Mucosa of descending colon (tissue), 3 donors: ENCODE results near the gene HECTD1. TPM values are rescaled to one million over a fixed set of nuclear protein-coding genes. Genes with fewer than 3 reads are reported as not detected.
"Not testable (repeated sequence)": the region's sequence is repeated elsewhere in the genome, so short reads cannot be mapped to it uniquely, and the experiment has no call there.

Experiments used
- ATAC-seq: fragments of 200-7000 bp; cut with Tn5 transposase; one replicate; pipeline ENCODE4 v1.9.1; 2020; ENCODE audit warnings: mild to moderate bottlenecking, moderate library complexity
- DNase-seq, 3 donors: peaks; one replicate each; pipeline ENCODE4 v3.0.0-alpha.2; 2020
- H3K36me3 ChIP-seq: fragments of 200-600 bp; one replicate; pipeline ENCODE4 v1.8.0; 2021; ENCODE audit warnings: low read depth, mild to moderate bottlenecking
- H3K4me1 ChIP-seq: fragments of 200-600 bp; one replicate; pipeline ENCODE4 v1.8.0; 2021; ENCODE audit warnings: low read depth, mild to moderate bottlenecking
- H3K4me3 ChIP-seq: fragments of 200-600 bp; one replicate; pipeline ENCODE4 v1.8.0; 2021; ENCODE audit warnings: mild to moderate bottlenecking
- H3K9me3 ChIP-seq: fragments of 200-600 bp; one replicate; pipeline ENCODE4 v1.8.0; 2021; ENCODE audit warnings: mild to moderate bottlenecking
- CTCF ChIP-seq: fragments of 200-600 bp; IDR thresholded peaks from one replicate; pipeline ENCODE4 v1.8.0; 2022; ENCODE audit warnings: antibody characterized with exemption, mild to moderate bottlenecking
- intact Hi-C, 2 donors: fragments of 100-400 bp; cut with DNase I in 1 of 2; cut with micrococcal nuclease in 1 of 2; formaldehyde crosslinking; loops; one replicate each; pipeline versions ENCODE4 v1.11.0 to v1.11.1; 2022; cut with DNase I, micrococcal nuclease
- total RNA-seq, 3 donors: library from RNA; stranded (reverse); fragmentation: NEBNext Ultra II Directional in 2 of 3; extraction: Animal tissue kit (Norgen Biotek cat#: 25700) in 2 of 3; gene quantifications; one replicate each; pipeline versions ENCODE4 v1.2.1 to v1.2.4, GENCODE V29; 2021 to 2023
- donor health status: DM: no; HTN: no; CAD: no; lungs with moderate emphysema.
- donor health status: DM: no; HTN: no; CAD: no.
- donor health status: DM: no; HTN: yes; CAD: no.

Gene HECTD1
- total RNA-seq, 3 donors from 2014 or later, result 124 to 160 (median 140) TPM

GRCh38 chr14:31090883-31091764 is 116.5 kb downstream of the HECTD1 start:
- ATAC-seq (peak; percentile 97), DNase-seq (peak in 1 of 3 donors; percentile 48)
- no peak overlapping the region for H3K4me3 ChIP-seq
- no peak for TF ChIP-seq CTCF
- peaks cover 5% of the 10 kb centered on the region for H3K4me1 ChIP-seq
- H3K36me3 ChIP-seq, result no peaks in the 10 kb centered on the region
- H3K9me3 ChIP-seq, result no peaks in the 10 kb centered on the region
- intact Hi-C loops, result no loop called here

GRCh38 chr14:31086466-31086865 is 121.1 kb downstream of the HECTD1 start:
- intact Hi-C loops, result loop anchor here in 1 of 2 donors (10.0 kb wide), 1 partner anchor 102 kb away; no protein-coding TSS in a partner anchor

GRCh38 chr14:31085027-31085426 is 122.6 kb downstream of the HECTD1 start:
- intact Hi-C loops, result loop anchor here in 1 of 2 donors (10.0 kb wide), 1 partner anchor 100 kb away; no protein-coding TSS in a partner anchor
- peak in 1 of 3 donors; percentile 7 for DNase-seq
- no peak for TF ChIP-seq CTCF
- Histone ChIP-seq H3K4me3 (no peak overlapping the region), H3K36me3 (no peaks in the 10 kb centered on the region), H3K9me3 (no peaks in the 10 kb centered on the region), H3K4me1 (peaks cover under 1% of the 10 kb centered on the region)
- ATAC-seq, result no peak

More at GRCh38 chr14:31086466-31086865, 121.1 kb downstream of the HECTD1 start:
- H3K9me3 ChIP-seq, ATAC-seq, H3K36me3 ChIP-seq, H3K4me1 ChIP-seq, H3K4me3 ChIP-seq: not testable (repeated sequence)
- peak in 2 of 3 donors; percentile 49 to 59 for DNase-seq

- H3K4me1 ChIP-seq, result peaks cover 2% of the 10 kb centered on the region
- H3K9me3 ChIP-seq, result no peaks in the 10 kb centered on the region
- no peak overlapping the region for H3K4me3 ChIP-seq
- ATAC-seq (no peak), DNase-seq (peak in 1 of 3 donors; percentile 12)
- H3K36me3 ChIP-seq, result no peaks in the 10 kb centered on the region
- intact Hi-C loops, result loop anchor here (5.0 to 10.0 kb wide), 2 partner anchors 100 to 107 kb away; no protein-coding TSS in a partner anchor
- TF ChIP-seq CTCF, result no peak
Observed at GRCh38 chr14:31084385-31084784, 123.2 kb downstream of the HECTD1 start.

GRCh38 chr14:31083781-31084180 is 123.8 kb downstream of the HECTD1 start:
- Histone ChIP-seq H3K36me3 (no peaks in the 10 kb centered on the region), H3K9me3 (no peaks in the 10 kb centered on the region), H3K4me1 (peaks cover 2% of the 10 kb centered on the region), H3K4me3 (no peak overlapping the region)
- intact Hi-C loops, result loop anchor here (5.0 to 10.0 kb wide), 2 partner anchors 99 to 106 kb away; no protein-coding TSS in a partner anchor
- DNase-seq, result peak in 1 of 3 donors; percentile 7
- ATAC-seq, result no peak
- TF ChIP-seq CTCF, result no peak

- Histone ChIP-seq H3K4me1 (peaks cover 2% of the 10 kb centered on the region), H3K36me3 (no peaks in the 10 kb centered on the region), H3K4me3 (no peak overlapping the region), H3K9me3 (no peaks in the 10 kb centered on the region)
- intact Hi-C loops, result loop anchor here (5.0 to 10.0 kb wide), 2 partner anchors 96 to 103 kb away; no protein-coding TSS in a partner anchor
- no peak for TF ChIP-seq CTCF
- ATAC-seq, result peak; percentile 19
- no peak for DNase-seq
Observed at GRCh38 chr14:31080484-31080883, 127.1 kb downstream of the HECTD1 start.
